WTC11 (cell line): ENCODE results near the gene FAM131C. TPM values are rescaled to one million over a fixed set of nuclear protein-coding genes. Genes with fewer than 3 reads are reported as not detected.
A peak's percentile ranks its signal among the peaks of the same experiment; 100 is the strongest.

ENCODE experiments used
- ATAC-seq: fragments of 200-7000 bp; cut with Tn5 transposase; 2 replicates; pipeline ENCODE4 v1.10.0; 2021; ENCODE audit warnings: mild to moderate bottlenecking, moderate library complexity
- CTCF ChIA-PET: fragments of 300-600 bp; sonication (Branson Sonifier 250); formaldehyde crosslinking; loops from one replicate; lab custom pipeline; 2021; ENCODE audit warnings: antibody characterized with exemption; lab: Charles Lee
- POLR2A ChIA-PET: fragments of 350-600 bp; sonication (Branson Sonifier 250); formaldehyde crosslinking; loops from one replicate; lab custom pipeline; 2021; ENCODE audit warnings: antibody characterized with exemption; lab: Charles Lee
- DNase-seq: peaks from one replicate; pipeline ENCODE4 v3.0.0; 2021; ENCODE audit warnings: low spot score
- H3K27ac Mint-ChIP-seq: 2 replicates; pipeline ENCODE4 v1.8.0; 2021; ENCODE audit warnings: mixed read lengths
- H3K27me3 Mint-ChIP-seq: 2 replicates; pipeline ENCODE4 v1.8.0; 2021; ENCODE audit warnings: low read depth, mild to moderate bottlenecking, moderate library complexity, mixed read lengths
- H3K36me3 Mint-ChIP-seq: 2 replicates; pipeline ENCODE4 v1.8.0; 2021; ENCODE audit warnings: mixed read lengths
- H3K4me1 Mint-ChIP-seq: 2 replicates; pipeline ENCODE4 v1.8.0; 2022; ENCODE audit warnings: mixed read lengths
- H3K4me3 Mint-ChIP-seq: 2 replicates; pipeline ENCODE4 v1.8.0; 2021; ENCODE audit warnings: mild to moderate bottlenecking, moderate library complexity, mixed read lengths
- H3K9me3 Mint-ChIP-seq: 2 replicates; pipeline ENCODE4 v1.8.0; 2021; ENCODE audit warnings: mixed read lengths
- ATF1 ChIP-seq: sonication (generic); formaldehyde crosslinking; IDR thresholded peaks from 2 replicates; pipeline ENCODE4 v1.8.1; 2023; ENCODE audit warnings: mild to moderate bottlenecking, moderate library complexity, missing genetic modification reagents
- CBFB ChIP-seq: sonication (generic); formaldehyde crosslinking; IDR thresholded peaks from 2 replicates; pipeline ENCODE4 v1.8.1; 2022; ENCODE audit warnings: mild to moderate bottlenecking, low read depth, missing genetic modification reagents
- FOXK1 ChIP-seq: sonication (generic); formaldehyde crosslinking; IDR thresholded peaks from 2 replicates; pipeline ENCODE4 v1.8.0; 2022; ENCODE audit warnings: mild to moderate bottlenecking, moderate library complexity, missing genetic modification reagents
- FOXP1 ChIP-seq: sonication (generic); formaldehyde crosslinking; IDR thresholded peaks from 2 replicates; pipeline ENCODE4 v1.8.0; 2022; ENCODE audit warnings: missing genetic modification reagents, mild to moderate bottlenecking, moderate library complexity, borderline replicate concordance
- GTF2I ChIP-seq: fragments of 250-450 bp; sonication (Bioruptor Pico); conservative IDR thresholded peaks from 2 replicates; pipeline ENCODE4 v1.4.0; 2021; ENCODE audit warnings: mild to moderate bottlenecking
- JUN ChIP-seq: sonication (generic); formaldehyde crosslinking; IDR thresholded peaks from 2 replicates; pipeline ENCODE4 v1.8.0; 2023; ENCODE audit warnings: mild to moderate bottlenecking, missing genetic modification reagents
- NR1H2 ChIP-seq: sonication (generic); formaldehyde crosslinking; IDR thresholded peaks from 2 replicates; pipeline ENCODE4 v1.9.0; 2021; ENCODE audit warnings: mild to moderate bottlenecking, moderate library complexity, missing genetic modification reagents
- RELA ChIP-seq: sonication (generic); formaldehyde crosslinking; IDR thresholded peaks from 2 replicates; pipeline ENCODE4 v1.8.1; 2022; ENCODE audit warnings: missing genetic modification reagents, mild to moderate bottlenecking, borderline replicate concordance
- ZNF416 ChIP-seq: fragments of 250-450 bp; sonication (Bioruptor Pico); IDR thresholded peaks from 2 replicates; pipeline ENCODE4 v1.9.0; 2021; ENCODE audit warnings: mild to moderate bottlenecking, inconsistent platforms
- total RNA-seq: library from RNA; stranded (reverse); gene quantifications from 3 replicates; pipeline ENCODE4 v1.2.3, GENCODE V29; 2021
- TF ChIP-seq, protein P1 (sequence below): sonication (generic); formaldehyde crosslinking; IDR thresholded peaks from 2 replicates; pipeline ENCODE4 v1.8.1; 2022; ENCODE audit warnings: mild to moderate bottlenecking, missing genetic modification reagents, moderate library complexity, borderline replicate concordance
- TF ChIP-seq, protein P2 (sequence below): sonication (generic); formaldehyde crosslinking; conservative IDR thresholded peaks from 2 replicates; pipeline ENCODE4 v1.8.1; 2023; ENCODE audit warnings: mild to moderate bottlenecking, low read depth, missing genetic modification reagents, moderate library complexity
- TF ChIP-seq, protein P3 (sequence below): sonication (generic); formaldehyde crosslinking; IDR thresholded peaks from 2 replicates; pipeline ENCODE4 v1.8.1; 2022; ENCODE audit warnings: mild to moderate bottlenecking, moderate library complexity, missing genetic modification reagents
- TF ChIP-seq, protein P4 (sequence below): fragments of 250-450 bp; sonication (Bioruptor Pico); IDR thresholded peaks from 2 replicates; pipeline ENCODE4 v2.1.2; 2022; ENCODE audit warnings: mild to moderate bottlenecking, moderate library complexity
- TF ChIP-seq, protein P5 (sequence below): fragments of 200-600 bp; IDR thresholded peaks from 2 replicates; pipeline ENCODE4 v1.8.0; 2022; ENCODE audit warnings: antibody characterized with exemption

Gene FAM131C
- total RNA-seq, 1 experiment from 2014 or later: 1.4 TPM

DNA sequence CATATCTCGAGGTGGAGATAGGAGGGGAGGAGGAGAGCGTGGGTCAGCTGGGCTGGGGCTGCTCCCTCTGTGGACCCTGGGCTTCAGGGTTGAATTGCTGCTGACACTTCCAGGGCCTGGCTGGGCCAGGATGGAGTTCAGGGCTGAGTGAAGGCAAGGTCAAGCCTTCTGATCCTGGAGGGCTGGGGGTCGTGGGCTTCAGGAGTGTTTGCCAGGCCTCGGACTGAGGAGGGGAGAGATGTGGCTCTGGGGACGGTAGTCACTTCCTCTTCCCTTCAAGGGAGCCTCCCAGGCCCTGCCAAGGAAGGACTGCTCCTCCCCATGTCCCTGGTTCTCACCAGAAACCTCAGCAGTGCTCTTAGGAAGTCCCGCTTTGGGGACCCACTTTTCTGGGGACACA is 12.1 kb upstream of the FAM131C start:
- ChIA-PET POLR2A (no interaction called here), CTCF (no interaction called here)
- peak overlapping the region; percentile 87; the same call in 1 of the 2 replicates for H3K27ac Mint-ChIP-seq
- no peaks in the 10 kb centered on the region for H3K27me3 Mint-ChIP-seq
- H3K36me3 Mint-ChIP-seq: no peaks in the 10 kb centered on the region
- H3K9me3 Mint-ChIP-seq: no peaks in the 10 kb centered on the region
- no peak overlapping the region for H3K4me3 Mint-ChIP-seq
- TF ChIP-seq RELA (CRISPR knock-in tag): no peak
- TF ChIP-seq, protein P1, sequence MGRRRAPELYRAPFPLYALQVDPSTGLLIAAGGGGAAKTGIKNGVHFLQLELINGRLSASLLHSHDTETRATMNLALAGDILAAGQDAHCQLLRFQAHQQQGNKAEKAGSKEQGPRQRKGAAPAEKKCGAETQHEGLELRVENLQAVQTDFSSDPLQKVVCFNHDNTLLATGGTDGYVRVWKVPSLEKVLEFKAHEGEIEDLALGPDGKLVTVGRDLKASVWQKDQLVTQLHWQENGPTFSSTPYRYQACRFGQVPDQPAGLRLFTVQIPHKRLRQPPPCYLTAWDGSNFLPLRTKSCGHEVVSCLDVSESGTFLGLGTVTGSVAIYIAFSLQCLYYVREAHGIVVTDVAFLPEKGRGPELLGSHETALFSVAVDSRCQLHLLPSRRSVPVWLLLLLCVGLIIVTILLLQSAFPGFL (CRISPR knock-in tag): no peak
- TF ChIP-seq, protein P2, sequence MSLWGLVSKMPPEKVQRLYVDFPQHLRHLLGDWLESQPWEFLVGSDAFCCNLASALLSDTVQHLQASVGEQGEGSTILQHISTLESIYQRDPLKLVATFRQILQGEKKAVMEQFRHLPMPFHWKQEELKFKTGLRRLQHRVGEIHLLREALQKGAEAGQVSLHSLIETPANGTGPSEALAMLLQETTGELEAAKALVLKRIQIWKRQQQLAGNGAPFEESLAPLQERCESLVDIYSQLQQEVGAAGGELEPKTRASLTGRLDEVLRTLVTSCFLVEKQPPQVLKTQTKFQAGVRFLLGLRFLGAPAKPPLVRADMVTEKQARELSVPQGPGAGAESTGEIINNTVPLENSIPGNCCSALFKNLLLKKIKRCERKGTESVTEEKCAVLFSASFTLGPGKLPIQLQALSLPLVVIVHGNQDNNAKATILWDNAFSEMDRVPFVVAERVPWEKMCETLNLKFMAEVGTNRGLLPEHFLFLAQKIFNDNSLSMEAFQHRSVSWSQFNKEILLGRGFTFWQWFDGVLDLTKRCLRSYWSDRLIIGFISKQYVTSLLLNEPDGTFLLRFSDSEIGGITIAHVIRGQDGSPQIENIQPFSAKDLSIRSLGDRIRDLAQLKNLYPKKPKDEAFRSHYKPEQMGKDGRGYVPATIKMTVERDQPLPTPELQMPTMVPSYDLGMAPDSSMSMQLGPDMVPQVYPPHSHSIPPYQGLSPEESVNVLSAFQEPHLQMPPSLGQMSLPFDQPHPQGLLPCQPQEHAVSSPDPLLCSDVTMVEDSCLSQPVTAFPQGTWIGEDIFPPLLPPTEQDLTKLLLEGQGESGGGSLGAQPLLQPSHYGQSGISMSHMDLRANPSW (CRISPR knock-in tag): no peak
- TF ChIP-seq GTF2I: no peak
- no peak for TF ChIP-seq JUN (CRISPR knock-in tag)
- TF ChIP-seq, protein P3, sequence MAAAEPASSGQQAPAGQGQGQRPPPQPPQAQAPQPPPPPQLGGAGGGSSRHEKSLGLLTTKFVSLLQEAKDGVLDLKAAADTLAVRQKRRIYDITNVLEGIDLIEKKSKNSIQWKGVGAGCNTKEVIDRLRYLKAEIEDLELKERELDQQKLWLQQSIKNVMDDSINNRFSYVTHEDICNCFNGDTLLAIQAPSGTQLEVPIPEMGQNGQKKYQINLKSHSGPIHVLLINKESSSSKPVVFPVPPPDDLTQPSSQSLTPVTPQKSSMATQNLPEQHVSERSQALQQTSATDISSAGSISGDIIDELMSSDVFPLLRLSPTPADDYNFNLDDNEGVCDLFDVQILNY (CRISPR knock-in tag): no peak
- no peak for TF ChIP-seq NR1H2 (CRISPR knock-in tag)
- no peak for TF ChIP-seq FOXP1 (CRISPR knock-in tag)
- no peak for TF ChIP-seq FOXK1 (CRISPR knock-in tag)
- no peak for TF ChIP-seq ATF1
- TF ChIP-seq, protein P4, sequence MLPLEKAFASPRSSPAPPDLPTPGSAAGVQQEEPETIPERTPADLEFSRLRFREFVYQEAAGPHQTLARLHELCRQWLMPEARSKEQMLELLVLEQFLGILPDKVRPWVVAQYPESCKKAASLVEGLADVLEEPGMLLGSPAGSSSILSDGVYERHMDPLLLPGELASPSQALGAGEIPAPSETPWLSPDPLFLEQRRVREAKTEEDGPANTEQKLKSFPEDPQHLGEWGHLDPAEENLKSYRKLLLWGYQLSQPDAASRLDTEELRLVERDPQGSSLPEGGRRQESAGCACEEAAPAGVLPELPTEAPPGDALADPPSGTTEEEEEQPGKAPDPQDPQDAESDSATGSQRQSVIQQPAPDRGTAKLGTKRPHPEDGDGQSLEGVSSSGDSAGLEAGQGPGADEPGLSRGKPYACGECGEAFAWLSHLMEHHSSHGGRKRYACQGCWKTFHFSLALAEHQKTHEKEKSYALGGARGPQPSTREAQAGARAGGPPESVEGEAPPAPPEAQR (CRISPR knock-in tag): no peak
- TF ChIP-seq ZNF416: no peak
- TF ChIP-seq CBFB (CRISPR knock-in tag): no peak
- DNase-seq (no peak), ATAC-seq (no peak)
- peaks cover 9% of the 10 kb centered on the region; the same call in 1 of the 2 replicates for H3K4me1 Mint-ChIP-seq

DNA sequence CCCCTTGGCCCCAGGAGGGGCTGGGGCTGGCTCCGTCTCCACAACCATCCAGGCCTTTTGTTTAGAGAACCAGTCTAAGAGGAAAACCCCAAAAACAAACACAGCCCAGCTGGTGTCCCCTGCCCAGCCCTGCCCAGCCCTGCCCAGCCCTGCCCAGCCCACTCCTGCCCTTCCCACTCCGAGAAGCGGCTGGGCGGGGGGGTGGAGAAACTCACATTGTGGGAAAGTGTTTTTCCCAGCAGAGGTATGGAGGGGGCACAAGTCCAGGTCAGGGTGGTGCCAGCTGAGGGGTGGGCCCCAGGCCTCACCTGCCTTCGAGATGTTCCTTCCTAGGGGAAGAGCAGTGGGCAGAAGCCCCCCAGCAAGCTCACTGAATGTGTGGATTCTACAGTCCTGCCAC is 10.0 kb upstream of the FAM131C start:
- Mint-ChIP-seq H3K4me3 (no peak overlapping the region), H3K9me3 (no peaks in the 10 kb centered on the region), H3K4me1 (peaks cover 12% of the 10 kb centered on the region), H3K27me3 (no peaks in the 10 kb centered on the region), H3K36me3 (no peaks in the 10 kb centered on the region), H3K27ac (no peak overlapping the region)
- DNase-seq (no peak), ATAC-seq (no peak)
- TF ChIP-seq, protein P5, sequence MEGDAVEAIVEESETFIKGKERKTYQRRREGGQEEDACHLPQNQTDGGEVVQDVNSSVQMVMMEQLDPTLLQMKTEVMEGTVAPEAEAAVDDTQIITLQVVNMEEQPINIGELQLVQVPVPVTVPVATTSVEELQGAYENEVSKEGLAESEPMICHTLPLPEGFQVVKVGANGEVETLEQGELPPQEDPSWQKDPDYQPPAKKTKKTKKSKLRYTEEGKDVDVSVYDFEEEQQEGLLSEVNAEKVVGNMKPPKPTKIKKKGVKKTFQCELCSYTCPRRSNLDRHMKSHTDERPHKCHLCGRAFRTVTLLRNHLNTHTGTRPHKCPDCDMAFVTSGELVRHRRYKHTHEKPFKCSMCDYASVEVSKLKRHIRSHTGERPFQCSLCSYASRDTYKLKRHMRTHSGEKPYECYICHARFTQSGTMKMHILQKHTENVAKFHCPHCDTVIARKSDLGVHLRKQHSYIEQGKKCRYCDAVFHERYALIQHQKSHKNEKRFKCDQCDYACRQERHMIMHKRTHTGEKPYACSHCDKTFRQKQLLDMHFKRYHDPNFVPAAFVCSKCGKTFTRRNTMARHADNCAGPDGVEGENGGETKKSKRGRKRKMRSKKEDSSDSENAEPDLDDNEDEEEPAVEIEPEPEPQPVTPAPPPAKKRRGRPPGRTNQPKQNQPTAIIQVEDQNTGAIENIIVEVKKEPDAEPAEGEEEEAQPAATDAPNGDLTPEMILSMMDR: no peak
- no peak for TF ChIP-seq ATF1
- CTCF ChIA-PET: interaction anchor here (0.7 to 7.9 kb wide), 17 partner anchors 9 to 133 kb away, joined by 3 to 204 read pairs (median 20); partner anchors contain the start of genes EPHA2, FAM131C and HSPB7
- POLR2A ChIA-PET: no interaction called here
